Coronary artery (tissue), 2 donors: Measurements from ENCODE around the gene GRAMD1C.

ENCODE experiments used
- DNase-seq: peaks from one replicate; pipeline ENCODE4 v3.0.0-alpha.2; 2017; ENCODE audit warnings: low spot score
- H3K27ac ChIP-seq, 2 donors: fragments of 200-600 bp; sonication (generic); one replicate each; pipeline ENCODE4 v1.5.1; 2016 to 2019
- H3K4me3 ChIP-seq: fragments of 200-600 bp; sonication (generic); 2 replicates; pipeline ENCODE4 v1.5.1; 2016; ENCODE audit warnings: mild to moderate bottlenecking, moderate library complexity
- TF ChIP-seq, protein P1 (sequence below): fragments of 200-600 bp; sonication (generic); IDR thresholded peaks from one replicate; pipeline ENCODE4 v1.5.1; 2019; ENCODE audit warnings: antibody characterized with exemption

Gene GRAMD1C

DNA sequence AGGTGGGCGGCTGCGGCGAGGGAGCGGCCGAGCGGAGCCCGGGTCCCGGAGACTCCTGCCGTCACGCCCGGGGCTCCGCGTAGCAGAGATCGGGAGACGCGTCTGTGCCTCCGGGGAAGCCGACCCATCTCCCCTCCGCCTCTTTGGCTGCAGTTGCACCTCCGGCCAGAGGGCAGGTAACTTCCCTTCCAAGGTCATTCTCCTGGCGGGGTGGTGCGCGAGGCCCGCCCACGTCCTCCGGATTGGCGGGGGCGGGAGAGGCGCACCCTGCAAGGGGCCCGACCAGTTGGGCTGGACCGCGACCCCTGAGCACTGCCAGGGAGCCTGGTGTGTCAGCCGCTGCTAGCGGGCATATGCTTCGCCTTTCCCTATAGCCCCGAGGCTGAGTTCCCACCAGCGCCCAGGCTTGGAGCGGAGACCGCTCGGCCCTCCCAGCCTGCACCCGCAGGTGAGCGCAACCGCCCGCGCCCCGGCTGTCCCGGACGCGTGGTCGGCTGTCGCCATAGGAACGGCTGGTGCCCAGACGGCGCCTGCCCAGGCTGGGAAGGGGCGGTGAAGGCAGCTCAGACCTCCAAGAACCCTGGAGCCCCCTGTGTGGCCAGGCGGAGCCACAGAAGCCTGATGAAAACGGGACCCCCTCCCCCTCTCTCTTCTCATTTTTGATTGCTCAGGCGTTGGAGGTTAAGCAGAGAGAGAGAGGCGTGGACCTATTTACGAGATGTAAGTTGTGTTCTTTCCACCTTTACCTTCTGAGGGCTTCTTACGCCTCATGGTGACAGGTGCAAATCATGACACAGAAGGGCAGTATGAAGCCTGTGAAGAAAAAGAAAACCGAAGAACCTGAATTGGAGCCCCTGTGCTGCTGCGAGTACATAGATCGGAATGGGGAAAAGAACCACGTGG, 109.7 kb downstream of the GRAMD1C start:
- DNase-seq = peak; percentile 73
- Histone ChIP-seq H3K4me3 (peak overlapping the region; percentile 87), H3K27ac (peak overlapping the region in 1 of 2 donors; percentile 63)
- TF ChIP-seq, protein P1, sequence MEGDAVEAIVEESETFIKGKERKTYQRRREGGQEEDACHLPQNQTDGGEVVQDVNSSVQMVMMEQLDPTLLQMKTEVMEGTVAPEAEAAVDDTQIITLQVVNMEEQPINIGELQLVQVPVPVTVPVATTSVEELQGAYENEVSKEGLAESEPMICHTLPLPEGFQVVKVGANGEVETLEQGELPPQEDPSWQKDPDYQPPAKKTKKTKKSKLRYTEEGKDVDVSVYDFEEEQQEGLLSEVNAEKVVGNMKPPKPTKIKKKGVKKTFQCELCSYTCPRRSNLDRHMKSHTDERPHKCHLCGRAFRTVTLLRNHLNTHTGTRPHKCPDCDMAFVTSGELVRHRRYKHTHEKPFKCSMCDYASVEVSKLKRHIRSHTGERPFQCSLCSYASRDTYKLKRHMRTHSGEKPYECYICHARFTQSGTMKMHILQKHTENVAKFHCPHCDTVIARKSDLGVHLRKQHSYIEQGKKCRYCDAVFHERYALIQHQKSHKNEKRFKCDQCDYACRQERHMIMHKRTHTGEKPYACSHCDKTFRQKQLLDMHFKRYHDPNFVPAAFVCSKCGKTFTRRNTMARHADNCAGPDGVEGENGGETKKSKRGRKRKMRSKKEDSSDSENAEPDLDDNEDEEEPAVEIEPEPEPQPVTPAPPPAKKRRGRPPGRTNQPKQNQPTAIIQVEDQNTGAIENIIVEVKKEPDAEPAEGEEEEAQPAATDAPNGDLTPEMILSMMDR = no peak

DNA sequence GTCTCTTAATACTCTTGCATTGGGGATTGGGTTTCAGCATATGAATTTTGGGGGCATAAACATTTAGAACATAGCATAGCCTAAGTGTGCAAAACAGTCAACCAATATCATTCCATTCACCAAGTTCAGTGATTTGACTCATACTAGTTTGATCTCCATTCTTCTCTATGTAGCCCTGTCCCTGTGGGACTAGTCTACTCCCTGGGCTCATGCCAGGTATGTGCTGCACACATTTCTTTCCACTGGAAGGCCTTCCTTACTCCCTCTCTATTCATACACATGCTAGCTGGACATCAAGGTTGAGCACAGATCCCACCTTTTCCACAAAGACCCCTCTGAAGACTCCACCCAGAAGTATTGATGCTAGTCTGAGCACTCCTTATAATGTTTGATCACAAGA, 114.3 kb downstream of the GRAMD1C start:
- DNase-seq = no peak
- TF ChIP-seq, protein P1 = no peak
- no peak overlapping the region for H3K4me3 ChIP-seq
- no peak overlapping the region for H3K27ac ChIP-seq

DNA sequence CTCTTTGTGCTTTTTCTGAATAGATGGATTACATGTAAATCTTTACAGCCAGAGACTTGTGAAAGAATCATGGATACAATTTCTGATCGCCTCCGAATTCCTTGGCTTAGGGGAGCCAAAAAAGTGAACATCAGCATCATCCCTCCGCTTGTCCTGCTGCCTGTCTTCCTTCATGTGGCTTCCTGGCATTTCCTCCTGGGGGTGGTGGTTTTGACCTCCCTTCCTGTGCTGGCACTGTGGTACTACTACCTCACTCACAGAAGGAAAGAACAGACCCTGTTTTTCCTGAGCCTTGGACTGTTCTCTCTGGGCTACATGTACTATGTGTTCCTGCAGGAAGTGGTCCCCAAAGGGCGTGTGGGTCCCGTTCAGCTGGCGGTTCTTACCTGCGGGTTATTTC, 115.1 kb downstream of the GRAMD1C start:
- Histone ChIP-seq H3K27ac (no peak overlapping the region), H3K4me3 (no peak overlapping the region)
- TF ChIP-seq, protein P1 = no peak
- DNase-seq = no peak

GRCh38 chr3:113954091-113954685, 115.6 kb downstream of the GRAMD1C start:
- no peak overlapping the region for H3K27ac ChIP-seq
- TF ChIP-seq, protein P1 = no peak
- no peak for DNase-seq
- no peak overlapping the region for H3K4me3 ChIP-seq

DNA sequence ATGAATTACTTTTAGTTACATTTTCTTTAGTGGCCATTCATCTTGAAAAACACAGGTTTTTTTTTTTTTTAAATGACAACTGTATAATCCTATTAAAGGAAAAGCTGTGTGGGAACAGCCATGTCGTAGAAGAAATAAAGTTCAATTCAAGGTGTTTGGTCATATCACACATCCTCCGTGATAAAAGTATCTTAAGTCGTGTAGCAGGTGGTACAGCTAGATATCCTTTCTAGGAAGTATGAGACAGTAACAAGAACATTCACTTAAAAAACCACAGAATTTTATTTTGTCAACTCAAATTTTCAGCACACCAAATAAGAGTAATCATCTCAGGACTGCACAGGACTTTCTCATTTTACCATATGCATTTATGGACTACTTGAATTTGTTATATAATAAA, 125.3 kb downstream of the GRAMD1C start:
- Histone ChIP-seq H3K4me3 (no peak overlapping the region), H3K27ac (no peak overlapping the region)
- TF ChIP-seq, protein P1 = no peak
- DNase-seq = no peak

GRCh38 chr3:113966172-113966571, 127.6 kb downstream of the GRAMD1C start:
- TF ChIP-seq, protein P1 = no peak

More at GRCh38 chr3:113966172-113966571, 127.6 kb downstream of the GRAMD1C start:
- Histone ChIP-seq H3K27ac (no peak overlapping the region), H3K4me3 (no peak overlapping the region)
- DNase-seq = no peak
